CD8-positive, alpha-beta memory T cell (primary cell): ENCODE results near the gene AUP1. TPM values are rescaled to one million over a fixed set of nuclear protein-coding genes. Genes with fewer than 3 reads are reported as not detected.
"Not testable (repeated sequence)": the region's sequence is repeated elsewhere in the genome, so short reads cannot be mapped to it uniquely, and the experiment has no call there.

Experiments
- CTCF ChIA-PET: fragments of 350-600 bp; sonication (Branson Sonifier 250); formaldehyde crosslinking; loops from one replicate; lab custom pipeline; 2021; ENCODE audit warnings: antibody characterized with exemption; lab: Charles Lee
- POLR2A ChIA-PET: fragments of 350-600 bp; sonication (Branson Sonifier 250); formaldehyde crosslinking; loops from one replicate; lab custom pipeline; 2021; ENCODE audit warnings: antibody characterized with exemption; lab: Charles Lee
- DNase-seq, 5 donors: peaks; one replicate each; pipeline versions ENCODE4 v3.0.0 to v3.0.0-alpha.2; 2020 to 2022; ENCODE audit warnings: mixed read lengths in 1 of 5
- H3K27ac ChIP-seq: one replicate; pipeline ENCODE4 v1.7.0; 2013; ENCODE audit warnings: low read depth, mild to moderate bottlenecking, low read length, moderate library complexity
- H3K27me3 ChIP-seq: 2 replicates; pipeline ENCODE4 v1.7.0; 2013; ENCODE audit warnings: low read length, mild to moderate bottlenecking; ENCODE audit not compliant: insufficient read depth, poor library complexity, severe bottlenecking
- H3K36me3 ChIP-seq: 2 replicates; pipeline ENCODE4 v1.7.0; 2013; ENCODE audit warnings: mild to moderate bottlenecking, low read length, moderate library complexity; ENCODE audit not compliant: insufficient read depth
- H3K4me1 ChIP-seq: 2 replicates; pipeline ENCODE4 v1.7.0; 2013; ENCODE audit warnings: mild to moderate bottlenecking, low read length, moderate library complexity; ENCODE audit not compliant: insufficient read depth
- H3K4me3 ChIP-seq: 2 replicates; pipeline ENCODE4 v1.7.0; 2013; ENCODE audit warnings: mild to moderate bottlenecking, low read length
- H3K9me3 ChIP-seq: 2 replicates; pipeline ENCODE4 v1.7.0; 2013; ENCODE audit warnings: mild to moderate bottlenecking, low read length
- H3K27ac Mint-ChIP-seq, 8 donors: one replicate each; pipeline ENCODE4 v1.8.0; 2020 to 2021; ENCODE audit warnings: mixed read lengths in 8 of 8, mild to moderate bottlenecking in 6 of 8, inconsistent platforms in 3 of 8, moderate library complexity in 3 of 8
- H3K27me3 Mint-ChIP-seq, 2 donors: one replicate each; pipeline ENCODE4 v1.8.0; 2020 to 2021; ENCODE audit warnings: mixed read lengths in 2 of 2, mild to moderate bottlenecking in 1 of 2, moderate library complexity in 1 of 2
- H3K36me3 Mint-ChIP-seq, 3 donors: one replicate each; pipeline ENCODE4 v1.8.0; 2020 to 2021; ENCODE audit warnings: mixed read lengths in 3 of 3, inconsistent platforms in 1 of 3, mild to moderate bottlenecking in 1 of 3
- H3K4me1 Mint-ChIP-seq, 3 donors: one replicate each; pipeline ENCODE4 v1.8.0; 2020 to 2021; ENCODE audit warnings: mixed read lengths in 3 of 3, inconsistent platforms in 1 of 3, mild to moderate bottlenecking in 1 of 3
- H3K4me3 Mint-ChIP-seq, 7 donors: one replicate each; pipeline ENCODE4 v1.8.0; 2020 to 2021; ENCODE audit warnings: mixed read lengths in 7 of 7, mild to moderate bottlenecking in 6 of 7, moderate library complexity in 4 of 7, inconsistent platforms in 2 of 7
- H3K9me3 Mint-ChIP-seq, 5 donors: one replicate each; pipeline ENCODE4 v1.8.0; 2020 to 2022; ENCODE audit warnings: mixed read lengths in 5 of 5, mild to moderate bottlenecking in 3 of 5, moderate library complexity in 2 of 5, inconsistent platforms in 1 of 5
- polyA plus RNA-seq: library from polyadenylated mRNA; unstranded; fragments of 300-500 nt; fragmentation: Illumina TruSeq; gene quantifications from one replicate; pipeline ENCODE4 v1.2.3, GENCODE V29; 2021
- total RNA-seq, 2 experiments: library from RNA; stranded (reverse); gene quantifications; one replicate each; pipeline ENCODE4 v1.2.3, GENCODE V29; 2021

The AUP1 gene
- total and polyA plus RNA-seq, 3 experiments from 2014 or later = 95.8 to 225 (median 219) TPM

GRCh38 chr2:74489906-74490305, 39.6 kb downstream of the AUP1 start:
- no peak overlapping the region for H3K27ac ChIP-seq
- H3K27ac Mint-ChIP-seq = no peak overlapping the region
- peaks cover 2 to 10% (median 4%) of the 10 kb centered on the region in 3 donors for H3K4me1 Mint-ChIP-seq
- H3K27me3 Mint-ChIP-seq = no peaks in the 10 kb centered on the region
- CTCF ChIA-PET = interaction anchor here (1.1 to 1.3 kb wide), 3 partner anchors 10 to 55 kb away, joined by 3 to 4 read pairs (median 3); no protein-coding TSS in a partner anchor
- H3K36me3 Mint-ChIP-seq = peaks cover 7 to 80% (median 20%) of the 10 kb centered on the region in 3 donors
- peaks cover 35% of the 10 kb centered on the region for H3K36me3 ChIP-seq
- H3K4me3 ChIP-seq = no peak overlapping the region
- H3K9me3 ChIP-seq = no peaks in the 10 kb centered on the region
- no peak overlapping the region for H3K4me3 Mint-ChIP-seq
- no peaks in the 10 kb centered on the region for H3K9me3 Mint-ChIP-seq
- POLR2A ChIA-PET = interaction anchor here (0.6 kb wide), 1 partner anchor 29 kb away, joined by 7 read pairs; no protein-coding TSS in a partner anchor
- no peak for DNase-seq
- H3K4me1 ChIP-seq = no peaks in the 10 kb centered on the region
- H3K27me3 ChIP-seq = no peaks in the 10 kb centered on the region

- CTCF ChIA-PET = interaction anchor here (1.1 to 1.3 kb wide), 3 partner anchors 12 to 43 kb away, joined by 3 to 4 read pairs (median 4); no protein-coding TSS in a partner anchor
- Mint-ChIP-seq H3K27me3 (no peaks in the 10 kb centered on the region), H3K9me3 (no peaks in the 10 kb centered on the region)
These were observed 40.6 kb downstream of the AUP1 start for GRCh38 chr2:74488643-74489481.

GRCh38 chr2:74486141-74486540, 43.4 kb downstream of the AUP1 start:
- no peak for DNase-seq
- Mint-ChIP-seq H3K9me3 (no peaks in the 10 kb centered on the region), H3K27ac (no peak overlapping the region), H3K36me3 (peaks cover 4 to 61% (median 11%) of the 10 kb centered on the region in 3 donors), H3K4me1 (peaks cover 20 to 39% (median 28%) of the 10 kb centered on the region in 3 donors), H3K27me3 (no peaks in the 10 kb centered on the region), H3K4me3 (peak overlapping the region in 1 of 7 donors; percentile 10)
- Histone ChIP-seq H3K4me1 (peaks cover 16% of the 10 kb centered on the region), H3K4me3 (no peak overlapping the region), H3K27ac (no peak overlapping the region), H3K27me3 (no peaks in the 10 kb centered on the region), H3K36me3 (peaks cover 20% of the 10 kb centered on the region), H3K9me3 (no peaks in the 10 kb centered on the region)
- CTCF ChIA-PET = no interaction called here
- POLR2A ChIA-PET = no interaction called here

More at GRCh38 chr2:74488643-74489481, 40.6 kb downstream of the AUP1 start:
- H3K27ac Mint-ChIP-seq = no peak overlapping the region
- Histone ChIP-seq H3K27me3 (no peaks in the 10 kb centered on the region), H3K4me1 (no peaks in the 10 kb centered on the region), H3K9me3 (no peaks in the 10 kb centered on the region), H3K36me3 (peaks cover 35% of the 10 kb centered on the region), H3K4me3 (no peak overlapping the region), H3K27ac (no peak overlapping the region)
- peaks cover 7 to 76% (median 21%) of the 10 kb centered on the region in 3 donors for H3K36me3 Mint-ChIP-seq
- no peak overlapping the region for H3K4me3 Mint-ChIP-seq
- POLR2A ChIA-PET = interaction anchor here (0.6 kb wide), 2 partner anchors 11 to 37 kb away, joined by 3 to 4 read pairs; no protein-coding TSS in a partner anchor
- DNase-seq = no peak
- peaks cover 4 to 15% (median 10%) of the 10 kb centered on the region in 3 donors for H3K4me1 Mint-ChIP-seq

GRCh38 chr2:74483675-74484164, 45.8 kb downstream of the AUP1 start:
- not testable (repeated sequence) for H3K27me3 ChIP-seq, H3K27me3 Mint-ChIP-seq, DNase-seq, H3K9me3 Mint-ChIP-seq, H3K9me3 ChIP-seq
- ChIA-PET POLR2A (interaction anchor here (0.8 to 3.9 kb wide), 4 partner anchors 11 to 48 kb away, joined by 3 to 56 read pairs (median 33); partner anchors contain the start of genes INO80B, MRPL53 and WBP1), CTCF (interaction anchor here (0.9 to 5.6 kb wide), 18 partner anchors 8 to 232 kb away, joined by 3 to 83 read pairs (median 8); partner anchors contain the start of genes AUP1, HTRA2, INO80B and LBX2)
- Mint-ChIP-seq H3K4me3 (peak overlapping the region; percentile 98 to 100 (median 100)), H3K27ac (peak overlapping the region; percentile 3 to 100 (median 100)), H3K4me1 (peaks cover 32 to 56% (median 45%) of the 10 kb centered on the region in 3 donors), H3K36me3 (peaks cover 0 to 55% (median 9%) of the 10 kb centered on the region in 3 donors)
- H3K27ac ChIP-seq = peak overlapping the region; percentile 89
- peaks cover 25% of the 10 kb centered on the region for H3K4me1 ChIP-seq
- H3K36me3 ChIP-seq = peaks cover 18% of the 10 kb centered on the region
- peak overlapping the region; percentile 99 for H3K4me3 ChIP-seq

- Histone ChIP-seq H3K27me3 (no peaks in the 10 kb centered on the region), H3K27ac (peak within 1 kb of the TSS; percentile 89), H3K4me3 (peak within 1 kb of the TSS; percentile 99), H3K9me3 (no peaks in the 10 kb centered on the region), H3K4me1 (peaks cover 25% of the 10 kb centered on the region), H3K36me3 (peaks cover 13% of the 10 kb centered on the region)
- H3K4me3 Mint-ChIP-seq = peak within 1 kb of the TSS; percentile 98 to 100 (median 100)
- POLR2A ChIA-PET = interaction anchor here (0.6 to 3.9 kb wide), 9 partner anchors 10 to 643 kb away, joined by 3 to 56 read pairs (median 5); partner anchors contain the start of genes AUP1, DQX1, HTRA2 and INO80B
- H3K36me3 Mint-ChIP-seq = peaks cover 0 to 51% (median 9%) of the 10 kb centered on the region in 3 donors
- H3K27ac Mint-ChIP-seq = peak within 1 kb of the TSS; percentile 95 to 100 (median 100)
- DNase-seq = peak; percentile 87 to 96 (median 93)
- no peaks in the 10 kb centered on the region for H3K27me3 Mint-ChIP-seq
- peaks cover 32 to 56% (median 45%) of the 10 kb centered on the region in 3 donors for H3K4me1 Mint-ChIP-seq
- no peaks in the 10 kb centered on the region for H3K9me3 Mint-ChIP-seq
- CTCF ChIA-PET = interaction anchor here (0.6 to 5.6 kb wide), 27 partner anchors 9 to 234 kb away, joined by 3 to 83 read pairs (median 5); partner anchors contain the start of genes AUP1, DQX1, HTRA2 and INO80B
These were observed 46.5 kb downstream of the AUP1 start, which contains the start of the genes CCDC142 and TTC31 for GRCh38 chr2:74482801-74483674. Gene CCDC142, minus strand, starts transcription at chr2:74482998. Its CDS starts 161 bp downstream, at chr2:74482837. Gene TTC31, plus strand, starts transcription at chr2:74483081. Its CDS starts 15 bp downstream, at chr2:74483096.

- Mint-ChIP-seq H3K27ac (peak overlapping the region; percentile 95 to 100 (median 100)), H3K4me3 (peak overlapping the region; percentile 98 to 100 (median 100)), H3K9me3 (no peaks in the 10 kb centered on the region), H3K4me1 (peaks cover 32 to 56% (median 45%) of the 10 kb centered on the region in 3 donors), H3K27me3 (no peaks in the 10 kb centered on the region), H3K36me3 (peaks cover 0 to 54% (median 9%) of the 10 kb centered on the region in 3 donors)
- ChIA-PET CTCF (interaction anchor here (0.6 to 5.6 kb wide), 22 partner anchors 9 to 233 kb away, joined by 3 to 83 read pairs (median 7); partner anchors contain the start of genes AUP1, DQX1, HTRA2 and INO80B), POLR2A (interaction anchor here (0.5 to 3.9 kb wide), 10 partner anchors 10 to 49 kb away, joined by 3 to 56 read pairs (median 8); partner anchors contain the start of genes AUP1, DQX1, HTRA2 and INO80B)
- peak in 3 of 5 donors; percentile 42 to 70 (median 44) for DNase-seq
- Histone ChIP-seq H3K27ac (peak overlapping the region; percentile 89), H3K9me3 (no peaks in the 10 kb centered on the region), H3K36me3 (peaks cover 11% of the 10 kb centered on the region), H3K4me1 (peaks cover 25% of the 10 kb centered on the region), H3K4me3 (peak overlapping the region; percentile 99), H3K27me3 (no peaks in the 10 kb centered on the region)
These were observed 47.3 kb downstream of the AUP1 start for GRCh38 chr2:74481961-74482800.
